ES-I3 (cell line): ENCODE data around the gene CKAP4.

Experiments used
- H3K36me3 ChIP-seq: 2 replicates; pipeline ENCODE4 v1.6.1; 2013; ENCODE audit warnings: mild to moderate bottlenecking, low read length, control low read depth, moderate library complexity; ENCODE audit not compliant: insufficient read depth
- H3K4me1 ChIP-seq: 2 replicates; pipeline ENCODE4 v1.6.1; 2013; ENCODE audit warnings: mild to moderate bottlenecking, control low read depth, low read length; ENCODE audit not compliant: insufficient read depth
- H3K9ac ChIP-seq: 2 replicates; pipeline ENCODE4 v1.6.1; 2013; ENCODE audit warnings: low read depth, mild to moderate bottlenecking, low read length, moderate library complexity
- H3K9me3 ChIP-seq: 2 replicates; pipeline ENCODE4 v1.6.1; 2013; ENCODE audit warnings: mild to moderate bottlenecking, low read length, moderate library complexity; ENCODE audit not compliant: control insufficient read depth, insufficient read depth

CKAP4 gene

GRCh38 chr12:106282457-106283097 lies 34.8 kb upstream of the CKAP4 start:
- Histone ChIP-seq H3K4me1 (no peaks in the 10 kb centered on the region), H3K36me3 (no peaks in the 10 kb centered on the region), H3K9me3 (no peaks in the 10 kb centered on the region), H3K9ac (no peak overlapping the region)

- Histone ChIP-seq H3K9ac (no peak overlapping the region), H3K4me1 (no peaks in the 10 kb centered on the region), H3K36me3 (no peaks in the 10 kb centered on the region), H3K9me3 (no peaks in the 10 kb centered on the region)
These were observed 34.0 kb upstream of the CKAP4 start for GRCh38 chr12:106281804-106282203.

GRCh38 chr12:106281056-106281782 lies 33.4 kb upstream of the CKAP4 start:
- H3K4me1 ChIP-seq = no peaks in the 10 kb centered on the region
- H3K36me3 ChIP-seq = no peaks in the 10 kb centered on the region
- no peak overlapping the region for H3K9ac ChIP-seq
- H3K9me3 ChIP-seq = no peaks in the 10 kb centered on the region

GRCh38 chr12:106280106-106280505 lies 32.3 kb upstream of the CKAP4 start:
- H3K9me3 ChIP-seq = no peaks in the 10 kb centered on the region
- H3K9ac ChIP-seq = no peak overlapping the region
- no peaks in the 10 kb centered on the region for H3K4me1 ChIP-seq
- H3K36me3 ChIP-seq = no peaks in the 10 kb centered on the region

- no peaks in the 10 kb centered on the region for H3K36me3 ChIP-seq
- H3K9ac ChIP-seq = no peak overlapping the region
- H3K9me3 ChIP-seq = no peaks in the 10 kb centered on the region
- H3K4me1 ChIP-seq = no peaks in the 10 kb centered on the region
These were observed 28.4 kb upstream of the CKAP4 start for GRCh38 chr12:106276032-106276740.

GRCh38 chr12:106275458-106275857 lies 27.6 kb upstream of the CKAP4 start:
- no peaks in the 10 kb centered on the region for H3K36me3 ChIP-seq
- H3K9ac ChIP-seq = no peak overlapping the region
- no peaks in the 10 kb centered on the region for H3K4me1 ChIP-seq
- no peaks in the 10 kb centered on the region for H3K9me3 ChIP-seq

GRCh38 chr12:106274575-106275121 lies 26.8 kb upstream of the CKAP4 start:
- H3K9ac ChIP-seq = no peak overlapping the region
- no peaks in the 10 kb centered on the region for H3K36me3 ChIP-seq
- H3K9me3 ChIP-seq = no peaks in the 10 kb centered on the region
- no peaks in the 10 kb centered on the region for H3K4me1 ChIP-seq

GRCh38 chr12:106274012-106274411 lies 26.2 kb upstream of the CKAP4 start:
- no peaks in the 10 kb centered on the region for H3K36me3 ChIP-seq
- no peaks in the 10 kb centered on the region for H3K9me3 ChIP-seq
- H3K4me1 ChIP-seq = no peaks in the 10 kb centered on the region
- no peak overlapping the region for H3K9ac ChIP-seq

GRCh38 chr12:106273491-106273890 lies 25.7 kb upstream of the CKAP4 start:
- H3K9ac ChIP-seq = no peak overlapping the region
- H3K36me3 ChIP-seq = no peaks in the 10 kb centered on the region
- H3K9me3 ChIP-seq = no peaks in the 10 kb centered on the region
- H3K4me1 ChIP-seq = no peaks in the 10 kb centered on the region

- H3K9ac ChIP-seq = no peak overlapping the region; the same call in 1 of the 2 replicates
- H3K4me1 ChIP-seq = no peaks in the 10 kb centered on the region
- H3K36me3 ChIP-seq = no peaks in the 10 kb centered on the region
- no peaks in the 10 kb centered on the region for H3K9me3 ChIP-seq
These were observed 24.0 kb upstream of the CKAP4 start for GRCh38 chr12:106271575-106272505.

- Histone ChIP-seq H3K9me3 (no peaks in the 10 kb centered on the region), H3K4me1 (no peaks in the 10 kb centered on the region), H3K9ac (no peak overlapping the region), H3K36me3 (no peaks in the 10 kb centered on the region)
These were observed 21.4 kb upstream of the CKAP4 start for GRCh38 chr12:106269150-106269771.

GRCh38 chr12:106267535-106267934 lies 19.7 kb upstream of the CKAP4 start:
- Histone ChIP-seq H3K9ac (no peak overlapping the region), H3K4me1 (no peaks in the 10 kb centered on the region), H3K9me3 (no peaks in the 10 kb centered on the region), H3K36me3 (no peaks in the 10 kb centered on the region)

- no peak overlapping the region for H3K9ac ChIP-seq
- H3K36me3 ChIP-seq = no peaks in the 10 kb centered on the region
- no peaks in the 10 kb centered on the region for H3K4me1 ChIP-seq
- H3K9me3 ChIP-seq = no peaks in the 10 kb centered on the region
These were observed 17.3 kb upstream of the CKAP4 start for GRCh38 chr12:106265116-106265515.
